HG02870 (cell line): ENCODE results near the gene PDE4D.
"Not testable (repeated sequence)": the region's sequence is repeated elsewhere in the genome, so short reads cannot be mapped to it uniquely, and the experiment has no call there.

Experiments
- ATAC-seq: cut with Tn5 transposase; IDR thresholded peaks from one replicate; pipeline ENCODE4 v1.9.1; 2021; ENCODE audit warnings: mild to moderate bottlenecking, moderate library complexity; ENCODE audit not compliant: unreplicated experiment

The PDE4D gene

GRCh38 chr5:59069438-59070079 lies 824.0 kb downstream of the PDE4D start:
- no peak for ATAC-seq

GRCh38 chr5:59067956-59068656 lies 825.4 kb downstream of the PDE4D start:
- ATAC-seq: no peak

GRCh38 chr5:59066367-59067163 lies 827.0 kb downstream of the PDE4D start:
- no peak for ATAC-seq

DNA sequence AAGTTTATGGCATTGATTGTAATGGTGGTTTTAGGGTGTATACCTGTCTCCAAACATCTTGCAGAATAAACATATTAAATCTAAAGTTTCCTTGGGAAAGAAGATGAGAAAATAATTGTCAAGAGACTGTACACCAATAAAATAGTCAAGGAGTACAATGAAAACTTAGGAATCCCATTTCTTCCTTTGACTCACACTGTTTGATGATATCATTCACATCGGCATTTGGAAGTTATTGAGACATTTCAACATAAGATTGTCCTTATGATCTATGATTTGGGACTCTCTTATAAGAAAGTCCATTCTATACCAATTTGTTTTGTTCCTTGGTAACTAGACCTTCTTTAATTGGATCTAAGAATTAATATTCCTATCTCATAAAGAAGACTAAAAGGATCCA lies 828.0 kb downstream of the PDE4D start:
- no peak for ATAC-seq

- ATAC-seq: no peak
Observed at GRCh38 chr5:59064293-59064692, 829.2 kb downstream of the PDE4D start.

DNA sequence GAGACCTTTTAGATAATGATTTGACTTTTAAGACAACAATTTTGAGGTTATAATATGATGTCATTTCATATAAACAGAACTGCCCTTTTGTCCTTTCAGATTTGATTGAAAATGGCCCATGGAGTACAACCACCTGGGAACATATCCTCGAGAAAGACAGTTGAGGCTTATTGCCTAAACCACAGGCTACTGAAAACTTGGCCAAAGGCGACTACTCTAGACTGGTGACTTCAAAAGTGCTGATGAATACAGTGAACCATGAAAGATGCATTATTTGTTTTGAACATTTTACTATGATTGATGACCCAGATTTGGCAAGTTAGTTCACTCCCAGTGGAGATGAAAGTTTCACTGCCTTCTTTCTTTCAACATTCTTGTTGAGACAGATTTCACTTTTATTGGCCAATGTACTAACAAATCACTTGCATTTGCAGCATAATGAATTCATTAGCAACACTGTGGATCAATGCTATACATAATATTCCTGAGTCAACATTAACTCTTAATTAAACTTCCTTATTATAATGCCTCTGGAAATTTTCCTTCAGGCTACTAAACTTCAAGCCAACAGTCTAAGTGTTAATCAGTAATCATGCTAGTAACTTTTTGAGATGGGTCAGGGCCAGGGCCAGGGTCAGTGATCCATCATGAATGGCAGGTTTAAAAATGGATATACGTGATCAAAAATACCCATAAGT lies 830.4 kb downstream of the PDE4D start:
- ATAC-seq: no peak

GRCh38 chr5:59061377-59061776 lies 832.1 kb downstream of the PDE4D start:
- ATAC-seq: no peak

DNA sequence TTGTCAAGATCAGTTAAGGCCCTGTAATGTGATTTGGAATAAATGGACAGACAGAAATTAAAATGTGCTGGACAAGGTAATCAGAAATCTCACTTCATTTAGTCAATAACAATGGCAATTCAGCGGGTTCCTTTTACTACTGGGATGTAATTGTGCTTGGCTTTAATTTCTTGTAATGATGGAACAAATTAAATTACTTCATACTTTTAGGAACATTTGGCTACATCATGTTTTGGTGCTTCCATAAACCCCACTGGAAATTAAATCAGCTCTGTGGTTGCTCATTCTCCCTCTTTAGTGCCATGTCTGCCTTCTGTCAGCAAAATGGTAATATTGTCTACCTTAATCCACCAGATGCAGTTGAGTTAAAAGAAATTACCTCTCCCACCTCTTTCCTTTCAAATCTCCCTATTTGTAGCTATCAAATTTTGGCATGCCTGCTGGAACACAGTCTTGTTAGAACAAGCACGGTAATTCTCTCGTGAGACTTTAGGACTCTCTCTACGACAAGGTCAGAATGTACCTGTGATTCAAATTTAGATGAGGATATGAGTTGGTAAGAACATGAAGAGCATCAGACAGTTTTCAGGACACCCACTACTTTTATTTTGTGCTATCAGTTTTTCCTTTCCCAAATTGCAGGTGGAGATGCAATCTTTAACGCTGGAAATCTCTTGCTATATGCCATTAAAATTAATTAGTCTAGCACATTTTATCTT lies 834.4 kb downstream of the PDE4D start:
- no peak for ATAC-seq

DNA sequence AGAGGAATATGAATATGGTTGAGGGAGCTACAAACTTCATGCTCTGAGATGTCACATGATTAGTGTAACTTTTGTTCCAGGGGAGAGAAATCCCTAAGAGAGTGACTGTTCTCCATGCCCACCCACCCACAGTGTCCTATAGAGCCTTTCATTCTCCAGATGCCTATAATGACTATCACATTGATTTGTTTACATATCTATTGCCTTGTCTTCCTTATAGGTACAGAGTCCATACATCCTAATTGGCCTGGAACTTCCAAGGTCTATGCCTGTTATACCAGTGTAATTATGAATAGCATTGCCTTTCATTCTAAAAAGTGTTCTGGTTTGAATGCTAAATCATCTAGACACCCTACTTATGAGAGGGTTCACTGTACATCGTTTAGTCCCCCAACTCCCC lies 835.3 kb downstream of the PDE4D start:
- no peak for ATAC-seq

- not testable (repeated sequence) for ATAC-seq
Observed at GRCh38 chr5:59056599-59056998, 836.9 kb downstream of the PDE4D start.

DNA sequence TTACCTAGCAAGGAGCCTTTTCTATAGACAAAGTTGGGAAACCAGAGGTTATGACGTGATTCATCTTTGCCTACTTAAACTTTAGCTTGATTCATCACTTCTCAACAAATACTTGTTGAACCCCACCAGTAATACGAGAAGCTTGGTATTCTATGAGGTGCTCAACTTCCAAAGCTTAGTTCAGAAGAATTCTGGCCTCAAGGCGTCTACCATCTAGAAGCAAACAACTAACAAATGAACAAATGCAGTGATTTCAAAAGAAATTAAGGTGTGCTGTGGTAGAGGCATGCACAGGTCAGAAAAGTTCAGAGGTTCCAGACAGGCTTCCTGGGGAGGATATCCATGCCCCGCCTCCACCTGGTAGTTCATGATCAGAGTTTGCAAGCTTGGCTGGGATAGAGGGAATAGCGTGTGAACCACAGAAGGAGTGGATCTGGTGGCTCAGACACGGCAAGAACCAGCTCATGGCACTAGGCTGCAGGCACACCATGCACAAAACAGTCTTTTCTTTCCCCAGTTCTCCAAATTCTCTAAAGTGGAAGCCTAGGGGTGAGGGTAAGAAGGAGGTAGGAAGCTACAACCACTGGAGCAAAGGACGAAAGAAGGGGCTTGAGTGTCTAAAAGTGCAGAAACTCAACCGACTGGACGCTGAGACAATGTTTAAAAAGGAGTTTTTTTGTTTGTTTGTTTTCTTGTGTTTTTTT lies 837.6 kb downstream of the PDE4D start:
- ATAC-seq: no peak

GRCh38 chr5:59054963-59055528 lies 838.5 kb downstream of the PDE4D start:
- no peak for ATAC-seq

DNA sequence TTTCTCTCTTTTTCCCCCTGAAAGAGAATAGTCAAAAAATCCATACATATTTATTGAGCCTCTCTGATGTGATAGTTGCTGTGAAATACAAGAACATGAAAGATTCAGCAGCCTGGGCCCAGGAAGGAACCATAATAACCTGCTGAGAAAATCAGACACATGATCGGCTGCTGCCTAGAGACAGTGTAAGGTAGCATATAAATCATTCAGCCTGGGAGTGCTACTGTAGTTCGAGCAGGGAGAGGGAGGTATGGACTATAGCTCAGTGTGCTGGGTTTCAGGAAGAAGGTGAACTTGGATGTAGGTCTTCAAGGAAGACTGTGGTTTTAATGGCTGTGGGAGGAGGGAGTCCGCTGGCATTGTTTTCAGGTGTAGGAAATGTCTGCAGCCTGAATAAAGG lies 841.6 kb downstream of the PDE4D start:
- ATAC-seq: no peak

DNA sequence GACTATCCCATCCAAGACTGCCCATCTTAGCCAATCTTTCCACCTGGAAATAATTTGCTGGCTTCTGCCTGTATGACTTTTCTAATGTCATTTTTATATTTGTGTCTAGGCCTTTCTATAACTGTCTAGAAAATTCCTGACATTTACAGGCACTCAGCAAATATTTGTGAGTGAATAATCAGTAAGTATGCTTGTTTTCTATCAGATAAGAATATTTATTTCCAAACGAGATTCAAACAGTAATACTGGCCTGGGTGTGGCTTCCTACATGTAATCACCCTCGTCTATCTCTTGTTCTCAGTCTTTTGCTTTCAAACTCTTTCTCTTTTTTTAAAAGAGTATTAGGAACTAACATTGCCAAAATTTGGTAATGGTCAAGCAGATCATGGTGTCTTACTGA lies 844.4 kb downstream of the PDE4D start:
- ATAC-seq: no peak

GRCh38 chr5:59042201-59043055 lies 851.1 kb downstream of the PDE4D start:
- ATAC-seq: no peak

- no peak for ATAC-seq
Observed at GRCh38 chr5:59041355-59041754, 852.2 kb downstream of the PDE4D start.

DNA sequence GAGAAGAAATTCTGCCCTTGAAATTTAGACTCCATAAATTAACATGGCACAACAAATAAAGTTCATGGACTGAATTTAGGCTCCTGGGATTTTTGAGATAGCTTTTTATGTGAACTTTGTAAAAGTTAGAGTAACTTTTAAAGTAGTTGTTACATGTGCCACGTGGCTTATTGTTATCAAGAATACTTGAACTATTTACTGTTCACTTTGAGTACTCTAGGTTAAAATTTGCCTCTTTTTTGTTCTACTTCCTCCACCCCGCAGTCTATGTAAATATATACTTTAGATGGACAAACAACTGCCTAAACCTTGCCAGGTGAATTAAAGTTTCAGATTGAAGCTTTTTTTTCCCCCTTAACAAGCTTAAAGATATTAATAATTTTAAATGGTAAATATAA lies 852.7 kb downstream of the PDE4D start:
- no peak for ATAC-seq

DNA sequence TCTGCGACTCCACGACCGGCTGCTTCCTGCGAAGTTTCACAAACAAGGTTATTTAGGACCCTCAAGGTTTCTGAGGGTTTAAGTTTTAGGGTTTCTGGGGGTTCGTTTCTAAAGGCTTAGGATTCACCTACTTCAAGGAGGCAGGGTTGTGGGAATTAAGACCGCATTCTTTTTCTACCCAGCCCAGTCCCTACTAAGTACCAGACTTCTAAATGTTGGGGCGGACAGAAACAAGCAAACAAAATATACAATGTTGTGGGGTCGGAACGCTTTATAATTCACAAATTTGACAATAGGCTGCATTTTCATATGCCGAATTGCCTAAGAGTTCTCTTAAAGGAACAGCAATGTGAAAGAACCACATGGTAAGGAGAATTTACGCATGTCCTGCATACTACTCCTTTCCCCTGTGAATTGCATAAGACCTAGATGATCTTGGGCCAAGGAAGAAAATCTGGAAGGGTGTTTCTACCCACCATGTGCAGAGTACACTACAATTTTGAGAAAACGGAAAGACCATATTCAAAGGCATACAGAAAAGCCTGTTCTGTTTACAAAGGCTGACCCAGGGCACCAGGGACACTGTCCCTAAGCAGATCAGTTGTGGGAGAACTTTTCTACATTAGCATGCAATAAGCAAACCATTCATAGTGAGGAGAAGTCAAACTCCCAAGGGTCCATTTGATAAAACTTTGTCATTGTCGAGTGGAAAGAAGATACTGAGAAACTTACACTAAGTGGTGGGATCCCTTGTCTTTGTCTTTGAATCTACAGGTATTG lies 853.3 kb downstream of the PDE4D start:
- no peak for ATAC-seq
